Islet of Langerhans (tissue), 1 donor: ENCODE data around the gene PSORS1C1.

Experiments used
- FAIRE-seq: peaks from one replicate; lab custom pipeline; 2011; peaks lifted over from hg19 to GRCh38; lab: Jason Lieb, UNC

The PSORS1C1 gene

DNA sequence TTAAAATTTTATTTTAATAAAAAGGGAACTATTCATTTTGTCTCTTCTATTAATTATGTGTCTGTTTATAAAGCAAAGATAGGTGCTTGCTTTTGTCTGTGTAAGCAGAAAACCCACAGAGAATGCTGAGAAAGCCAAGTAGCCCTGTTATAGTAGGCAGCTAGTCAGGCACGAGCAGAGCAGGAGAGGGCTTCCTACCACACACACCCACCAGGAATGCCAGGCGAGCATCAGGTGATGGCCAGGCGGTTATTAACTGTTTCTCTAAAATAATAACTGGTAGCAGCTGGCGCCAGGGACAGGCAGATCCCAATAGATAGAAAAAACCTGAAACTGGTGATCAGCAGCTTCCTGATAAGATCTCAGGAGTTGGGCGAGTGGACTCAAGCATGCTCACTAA, 17.9 kb upstream of the PSORS1C1 start:
- FAIRE-seq: no peak

DNA sequence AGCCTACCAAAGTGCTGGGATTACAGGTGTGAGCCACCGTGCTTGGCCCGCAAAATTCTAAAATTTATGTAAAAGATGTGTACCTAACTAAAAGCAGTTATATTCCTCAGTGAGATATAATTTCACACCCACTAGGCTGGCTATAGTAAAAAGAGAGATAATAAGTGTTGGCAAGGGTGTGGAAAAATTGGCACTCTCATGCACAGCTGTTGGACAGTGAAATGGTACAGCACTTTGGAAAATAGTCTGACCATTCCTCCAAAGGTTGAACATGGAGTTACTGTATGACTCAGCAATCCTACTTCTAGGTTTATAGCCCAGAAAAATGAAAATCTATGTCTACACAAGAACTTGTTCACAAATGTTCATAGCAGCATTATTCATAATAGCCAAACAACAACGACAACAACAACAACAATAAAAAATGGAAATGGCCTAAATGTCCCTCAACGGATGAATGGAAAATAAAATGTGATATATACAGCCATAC, 16.1 kb upstream of the PSORS1C1 start:
- FAIRE-seq: no peak

DNA sequence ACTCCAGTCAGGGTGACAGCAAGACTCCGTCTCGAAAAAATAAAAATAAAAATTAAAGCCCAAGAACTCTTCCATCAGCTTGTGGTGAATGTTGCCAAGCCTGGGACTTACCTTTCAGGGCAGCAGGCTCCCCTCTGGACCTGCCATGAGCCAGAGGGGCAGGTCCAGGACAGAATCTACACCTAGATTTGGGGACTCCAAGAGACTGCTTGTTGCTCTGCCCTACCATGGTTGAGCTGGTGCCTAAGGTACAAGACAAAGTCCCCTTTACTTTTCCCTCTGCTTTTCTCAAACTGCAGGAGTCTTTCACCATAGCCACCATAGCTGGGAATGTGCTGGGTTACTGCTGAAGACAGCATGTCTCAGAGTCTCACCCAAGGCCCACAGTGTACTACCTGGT, 11.5 kb upstream of the PSORS1C1 start:
- no peak for FAIRE-seq

DNA sequence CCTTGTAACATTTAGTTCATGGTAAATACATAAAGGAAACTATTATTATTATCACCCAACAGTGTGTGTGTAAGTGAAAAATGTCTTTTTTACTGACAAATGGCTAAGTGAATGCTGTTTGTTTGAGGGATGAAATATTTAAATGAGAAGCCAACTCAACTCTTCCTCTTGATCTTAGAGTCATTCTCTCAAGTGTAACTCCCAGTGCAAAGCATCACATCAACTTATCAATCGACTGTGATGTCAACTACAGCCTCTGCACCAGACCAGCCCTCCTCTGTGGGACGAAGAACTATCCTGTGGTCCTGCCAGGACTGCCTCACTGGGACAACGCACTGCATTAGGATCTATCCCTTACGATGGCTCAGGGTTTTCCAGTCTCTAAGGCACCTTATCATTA, 7.5 kb upstream of the PSORS1C1 start:
- FAIRE-seq: no peak

DNA sequence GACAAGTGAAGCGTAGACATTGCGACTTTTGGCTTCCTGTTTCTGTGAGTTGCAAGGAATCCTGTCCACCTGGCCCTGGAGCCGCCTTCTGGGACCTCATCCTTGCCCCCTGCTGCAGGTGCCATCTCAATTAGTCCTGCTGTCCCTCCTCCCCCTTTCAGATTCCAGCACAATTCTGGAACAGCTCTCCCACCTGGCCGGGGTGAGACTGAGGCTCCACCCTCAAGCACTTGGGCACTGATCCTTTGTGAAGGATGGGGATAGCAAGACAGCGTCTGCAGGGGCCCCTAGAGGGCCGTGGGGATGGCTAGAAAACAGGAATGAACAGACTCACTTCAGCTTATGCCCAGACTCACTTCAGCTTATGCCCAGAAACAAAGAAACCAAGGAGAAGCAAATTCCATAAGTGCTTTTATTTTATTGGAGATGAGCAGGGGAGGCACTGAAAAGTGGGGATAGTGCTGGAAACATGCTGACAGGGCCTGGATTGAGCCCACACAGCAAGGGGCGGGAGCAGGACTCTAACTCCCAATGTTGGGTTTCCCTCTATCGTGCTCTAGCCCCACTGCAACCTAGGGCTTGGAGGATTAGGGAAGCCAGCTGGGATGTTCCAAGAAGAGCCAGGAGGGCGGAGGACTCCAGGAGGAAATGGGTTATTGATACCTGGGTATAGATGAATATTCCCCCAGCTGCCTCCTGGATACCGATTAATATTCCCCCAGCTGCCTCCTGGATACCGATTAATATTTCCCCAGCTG, 3.6 kb upstream of the PSORS1C1 start:
- FAIRE-seq: no peak

DNA sequence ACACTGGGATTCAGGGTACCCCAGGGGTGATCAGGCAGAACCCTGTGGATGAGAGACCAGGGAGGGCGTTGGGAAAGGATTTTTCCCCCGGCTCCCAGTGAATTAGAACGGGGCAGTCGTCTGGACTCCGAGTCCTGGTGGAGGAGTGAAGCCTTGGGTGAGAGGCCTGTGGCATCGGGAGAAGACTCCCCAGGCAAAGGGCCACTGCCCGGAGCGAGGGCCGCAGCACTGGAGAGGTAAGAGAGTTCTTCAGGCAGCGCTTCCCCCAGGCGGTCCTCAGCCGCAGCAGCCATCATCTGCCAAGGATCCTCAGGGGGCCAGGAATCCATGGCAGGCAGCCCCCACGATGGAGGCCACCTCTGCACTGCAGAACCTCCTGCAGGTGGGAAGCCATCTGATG, 2.9 kb upstream of the PSORS1C1 start:
- no peak for FAIRE-seq

DNA sequence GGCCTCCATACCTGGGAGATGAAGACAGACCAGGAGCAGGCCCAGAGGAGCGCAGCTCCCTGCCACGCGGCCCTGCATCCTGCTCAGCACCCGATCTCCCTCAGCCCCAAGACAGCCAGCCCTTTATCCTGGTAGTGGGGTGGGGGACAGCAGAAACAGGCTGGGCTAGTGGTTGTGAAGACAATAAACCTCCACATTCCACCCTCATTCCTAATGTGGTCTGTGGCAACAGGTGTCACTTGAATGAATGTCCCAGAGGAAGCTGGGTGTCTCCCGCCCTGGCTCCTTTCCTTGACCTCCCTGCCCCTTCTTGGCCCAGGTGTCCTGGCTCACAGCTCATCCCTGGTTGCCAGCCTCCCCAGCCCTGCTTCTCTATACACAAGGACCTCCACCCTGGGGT, 2.1 kb upstream of the PSORS1C1 start, which contains the start of gene C6orf15:
C6orf15 (minus strand) TSS at position 98 of the 400 bp plus-strand sequence; CDS start at position 78, 20 bp downstream.
- FAIRE-seq: no peak

DNA sequence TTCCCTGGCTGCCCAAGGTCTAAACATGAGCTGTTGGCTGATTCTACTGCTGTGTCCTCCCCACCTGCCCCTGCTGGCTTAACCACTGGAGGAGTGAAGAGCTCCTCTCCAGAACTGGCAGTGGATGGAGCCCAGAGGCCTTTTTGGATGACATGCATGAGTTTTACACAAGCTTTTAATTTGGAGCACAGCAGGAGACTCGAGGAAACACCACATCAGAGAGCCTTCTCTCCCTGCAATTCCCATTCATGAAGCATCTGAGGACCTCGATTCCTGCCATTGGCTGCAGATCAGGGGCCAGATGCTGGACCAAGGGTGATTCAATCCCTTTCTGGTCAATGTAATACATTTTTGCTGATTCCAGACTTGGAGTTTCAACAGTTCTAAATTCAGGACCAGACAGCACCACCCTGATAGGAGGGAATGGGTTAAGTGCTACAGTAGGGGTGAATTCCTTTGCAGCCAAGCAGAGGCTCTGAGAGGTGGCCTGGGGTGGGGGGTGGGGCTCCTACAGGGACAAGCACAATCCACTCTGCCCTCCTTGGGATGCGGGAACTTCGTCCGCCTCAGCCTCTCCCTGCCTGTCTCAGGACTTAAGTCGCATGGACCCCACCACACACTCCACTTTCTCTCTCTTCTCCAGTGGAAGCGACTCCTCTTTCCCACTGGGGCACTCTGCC, 599 bp upstream of the PSORS1C1 start:
- no peak for FAIRE-seq

DNA sequence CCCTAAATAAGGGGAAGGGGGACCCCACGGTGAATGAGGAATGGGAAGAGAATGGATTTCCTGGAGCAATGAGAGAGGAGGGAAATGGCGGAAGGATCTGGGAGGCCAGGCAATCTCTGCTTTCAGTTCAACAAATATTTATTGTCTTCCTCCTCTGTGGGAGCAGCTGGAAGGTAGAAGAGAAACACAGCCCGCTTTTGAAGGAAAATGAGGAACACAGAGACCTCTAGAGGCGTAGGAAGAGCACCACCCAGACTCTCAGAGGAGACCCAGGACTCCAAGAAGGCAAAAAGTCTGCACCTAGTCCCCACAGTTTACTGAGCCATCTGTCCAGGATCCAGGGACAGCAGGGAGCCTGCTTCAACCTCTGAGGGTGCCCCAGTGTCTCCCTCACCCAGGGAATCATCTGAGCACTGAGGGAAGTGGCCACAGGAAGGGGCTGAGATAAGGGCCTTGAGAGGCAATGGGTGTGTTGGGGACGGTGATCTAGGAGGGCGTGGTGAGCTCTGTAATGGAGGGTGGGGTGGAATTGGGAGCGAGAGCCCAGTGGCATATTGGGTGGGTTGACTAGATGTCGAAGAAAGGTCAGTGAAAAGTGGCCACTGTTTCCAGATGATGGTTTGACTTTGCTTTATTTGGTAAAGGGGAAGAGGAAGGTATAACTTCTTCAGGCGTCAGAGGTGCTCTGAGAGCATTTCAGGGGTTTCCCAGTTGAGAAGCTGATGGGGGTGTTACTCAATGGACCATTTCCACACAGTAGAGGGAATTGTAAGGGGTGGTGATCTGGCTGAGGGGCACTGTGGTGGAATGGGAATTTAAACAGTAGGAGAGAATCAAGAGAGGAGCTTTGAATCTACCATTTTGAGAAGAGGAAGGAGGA, 610 bp downstream of the PSORS1C1 start:
- no peak for FAIRE-seq

DNA sequence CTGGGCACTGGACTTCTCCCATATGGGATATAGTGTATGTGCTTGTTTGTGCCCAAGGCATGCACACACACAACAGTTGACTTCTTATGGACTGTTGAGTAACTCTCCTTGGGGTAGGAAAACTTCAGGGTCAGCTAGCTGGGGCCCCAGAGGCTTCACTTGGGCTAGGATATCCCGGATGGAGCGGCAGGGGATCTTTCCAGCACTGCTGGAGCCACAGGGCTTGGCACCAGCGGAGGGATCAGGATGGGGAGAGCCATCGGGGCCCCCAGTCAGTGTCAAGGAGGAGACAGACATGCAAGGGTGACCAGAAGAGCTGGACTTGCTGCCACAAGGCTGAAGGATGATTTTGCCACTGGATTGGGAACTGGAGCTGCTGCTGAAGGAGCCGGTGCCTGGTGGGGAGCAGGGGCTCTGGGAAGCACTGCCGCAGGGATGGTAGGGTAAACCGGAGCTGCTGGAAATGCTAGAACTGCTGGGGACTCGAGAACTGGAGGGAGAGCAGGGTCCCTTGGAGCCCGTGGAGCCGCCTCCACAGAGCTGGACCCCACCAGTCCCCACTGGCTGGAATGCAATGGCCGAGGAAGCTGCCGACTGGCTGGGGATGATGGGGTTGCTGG, 1.5 kb downstream of the PSORS1C1 start:
- FAIRE-seq: no peak

DNA sequence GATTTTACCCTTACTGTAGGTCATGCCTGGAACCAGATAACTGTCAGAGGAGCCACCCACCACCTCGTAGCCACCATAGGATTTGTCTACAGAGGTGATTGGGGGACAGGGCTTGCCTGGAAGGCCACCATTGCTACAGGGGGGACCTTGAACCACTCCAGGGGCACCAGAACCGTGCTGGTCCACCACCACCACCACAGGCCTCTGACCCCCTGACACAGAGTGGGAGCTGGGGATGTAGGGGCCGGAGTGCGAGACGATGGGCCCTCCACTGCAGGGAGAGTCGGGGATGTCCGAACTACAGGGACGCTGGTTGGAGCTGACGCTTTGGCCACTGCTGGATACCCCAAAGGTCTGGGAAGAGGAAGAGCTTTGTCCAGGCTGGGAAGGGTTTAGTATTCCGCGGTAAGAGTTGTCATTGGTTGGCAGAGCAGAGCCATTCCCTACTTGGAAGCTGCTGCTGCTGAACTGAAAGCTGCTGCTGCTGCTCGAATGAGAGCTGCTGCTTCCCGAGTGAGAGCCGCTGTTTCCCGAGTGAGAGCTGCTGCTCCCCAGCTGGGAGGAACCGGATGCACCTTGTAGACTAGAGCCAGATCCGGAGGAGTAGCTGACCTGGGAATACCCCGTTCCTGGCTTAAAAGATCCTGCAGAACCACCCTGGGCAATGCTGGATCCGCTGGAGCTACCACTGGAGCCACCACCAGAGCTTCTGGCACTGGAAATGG, 2.2 kb downstream of the PSORS1C1 start:
- no peak for FAIRE-seq

DNA sequence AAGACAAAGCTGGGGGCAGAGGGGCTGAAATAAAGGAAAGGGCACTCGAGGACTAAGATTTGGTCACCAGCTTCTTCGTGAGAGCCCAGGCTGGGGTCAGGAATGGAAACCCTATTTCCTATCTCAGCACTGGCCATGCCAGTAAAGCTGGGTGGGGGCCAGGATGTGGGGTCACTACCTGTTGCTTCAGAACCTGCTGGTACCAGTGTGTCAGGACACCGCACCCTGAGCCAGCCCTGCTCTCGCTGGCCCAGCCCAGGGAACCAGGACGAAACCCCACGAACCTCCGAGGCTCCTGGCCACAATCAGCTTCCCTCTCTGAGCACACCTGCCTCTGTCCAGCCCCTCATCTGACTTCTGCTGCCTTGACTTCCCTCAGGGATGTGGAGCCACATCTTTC, 3.6 kb downstream of the PSORS1C1 start:
- no peak for FAIRE-seq

DNA sequence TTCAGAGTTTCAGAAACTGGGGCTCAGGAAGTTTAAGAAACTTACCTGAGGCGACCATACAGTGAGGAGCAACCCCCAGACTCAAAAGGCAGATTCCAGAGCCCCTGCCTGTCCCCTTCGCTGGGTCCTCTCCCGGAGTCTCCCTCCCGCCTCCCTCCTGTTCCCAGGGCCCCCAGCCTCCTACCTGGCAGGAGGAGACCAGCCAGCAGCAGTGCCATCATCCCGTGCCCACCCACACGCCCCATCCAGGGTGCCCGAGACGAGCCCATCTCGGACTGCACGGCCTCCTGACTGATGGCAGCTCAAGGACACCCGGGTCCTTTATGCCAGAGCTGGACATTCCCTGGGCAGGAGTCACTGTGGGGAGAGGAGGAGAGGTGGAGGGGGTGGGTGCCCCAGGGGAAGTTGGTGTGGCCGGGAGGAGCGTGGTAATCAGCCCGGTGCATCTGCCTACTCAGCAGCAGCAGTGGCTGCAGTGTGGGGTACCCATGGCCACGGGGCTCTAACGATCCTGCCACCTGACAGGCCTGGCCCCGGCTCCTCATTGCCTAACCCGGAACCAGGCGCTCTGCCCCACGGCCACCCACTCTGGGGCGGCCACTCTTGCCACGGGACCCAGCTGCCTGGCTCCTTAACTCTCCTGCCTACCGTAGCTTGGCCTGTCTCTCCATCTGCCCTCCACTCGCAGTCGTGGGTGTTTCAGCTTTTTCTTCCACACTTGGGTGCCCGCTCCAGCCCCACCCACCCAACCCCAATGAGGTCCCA, 5.7 kb downstream of the PSORS1C1 start, which contains the start of gene CDSN:
CDSN (minus strand) TSS at position 296 of the 765 bp plus-strand sequence; CDS start at position 269, 27 bp downstream.
- no peak for FAIRE-seq

DNA sequence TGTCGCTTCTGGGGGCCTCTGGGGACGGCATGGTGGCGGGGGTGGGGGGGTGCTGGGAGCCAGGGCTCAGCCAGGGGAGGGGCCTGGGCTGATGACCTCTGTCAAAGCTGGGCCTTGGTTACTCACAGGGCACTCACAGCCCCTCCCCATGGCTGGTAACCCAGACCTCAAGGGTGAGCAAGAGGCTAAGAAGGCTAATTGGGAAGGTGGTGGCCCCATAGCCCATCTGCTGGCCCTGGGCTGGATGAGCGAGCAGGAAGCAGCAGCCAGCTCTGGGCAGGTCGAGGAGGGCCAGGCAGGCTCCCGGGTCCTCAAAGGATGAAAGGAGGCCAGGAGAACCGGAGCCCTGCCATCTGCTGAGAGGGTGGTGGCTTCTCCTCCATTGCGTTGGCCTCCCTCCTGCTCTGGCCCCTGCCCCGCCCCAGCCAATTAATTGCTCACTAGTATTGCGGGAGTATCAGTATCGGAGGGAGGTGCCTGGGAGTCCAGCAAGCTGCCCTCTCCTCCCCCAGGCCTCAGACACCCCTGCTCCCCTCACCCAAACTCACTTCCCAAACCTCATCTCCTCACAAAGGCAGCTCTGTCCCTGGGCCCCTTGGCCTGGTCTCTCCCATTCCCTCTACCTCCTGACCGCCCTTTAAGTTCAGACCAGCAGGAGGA, 6.7 kb downstream of the PSORS1C1 start:
- FAIRE-seq: no peak

DNA sequence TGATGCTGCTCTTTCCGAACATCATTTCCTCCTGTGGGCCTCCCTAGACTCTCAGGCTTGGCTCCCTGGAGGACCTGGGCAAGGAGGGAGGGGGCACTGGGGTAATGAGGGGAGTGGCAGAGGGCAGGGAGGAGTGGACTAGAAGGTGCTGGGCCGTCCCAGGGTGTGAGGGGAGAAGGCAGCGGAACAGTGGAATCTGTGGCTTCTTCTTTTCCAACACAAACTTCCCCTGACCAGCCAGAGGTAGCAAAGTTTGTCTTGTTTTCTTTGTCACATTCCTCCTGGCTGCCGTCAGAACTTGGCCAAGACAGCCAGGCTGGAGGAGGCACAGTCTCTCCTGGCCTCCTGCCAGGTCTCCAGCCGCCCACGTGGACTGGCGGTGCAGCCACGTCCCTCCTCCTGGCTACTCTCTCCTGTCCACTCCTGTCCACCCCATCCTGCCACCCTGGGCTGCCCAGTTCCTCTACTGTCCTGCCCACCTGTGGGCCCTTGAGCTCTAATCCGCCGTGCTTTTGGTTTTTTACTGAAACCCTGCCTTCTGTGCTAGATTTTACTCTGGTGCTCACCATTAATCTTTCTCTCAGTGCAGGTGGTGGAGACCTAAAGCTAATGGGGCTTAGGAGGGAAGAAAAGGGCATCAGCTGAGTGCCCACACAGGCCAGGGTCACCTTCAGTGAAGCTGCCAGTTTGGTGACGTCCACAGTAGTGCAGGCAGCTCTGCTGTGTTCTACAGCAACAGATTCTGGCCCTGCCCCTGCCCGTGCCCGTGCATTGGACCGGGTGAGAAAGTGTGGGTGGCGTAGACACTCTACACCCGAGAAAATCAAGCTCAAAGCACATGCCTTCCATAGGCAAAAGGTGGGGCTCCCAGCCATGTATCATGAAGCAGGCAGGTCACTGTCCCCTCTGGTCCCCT, 8.4 kb downstream of the PSORS1C1 start:
- no peak for FAIRE-seq

DNA sequence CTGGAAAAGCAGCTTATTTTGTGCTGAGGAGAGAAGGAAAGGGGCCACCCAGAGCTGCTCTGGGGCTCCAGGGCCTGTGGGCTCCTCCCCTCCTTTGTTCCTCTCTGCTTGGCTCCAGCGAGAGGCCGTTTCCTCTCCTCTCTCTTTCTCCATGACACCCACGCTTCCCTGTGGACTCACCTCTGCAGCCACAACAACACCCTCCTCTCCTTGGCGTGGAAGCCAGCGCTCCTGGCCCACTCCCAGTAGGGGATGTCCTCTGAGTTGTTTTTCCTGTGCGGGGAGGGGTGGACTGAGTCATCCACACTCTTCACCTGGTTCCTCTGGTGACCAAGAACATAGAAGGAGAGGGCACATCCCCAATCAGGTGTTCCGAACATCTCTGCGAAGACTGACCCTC, 10.6 kb downstream of the PSORS1C1 start:
- no peak for FAIRE-seq

DNA sequence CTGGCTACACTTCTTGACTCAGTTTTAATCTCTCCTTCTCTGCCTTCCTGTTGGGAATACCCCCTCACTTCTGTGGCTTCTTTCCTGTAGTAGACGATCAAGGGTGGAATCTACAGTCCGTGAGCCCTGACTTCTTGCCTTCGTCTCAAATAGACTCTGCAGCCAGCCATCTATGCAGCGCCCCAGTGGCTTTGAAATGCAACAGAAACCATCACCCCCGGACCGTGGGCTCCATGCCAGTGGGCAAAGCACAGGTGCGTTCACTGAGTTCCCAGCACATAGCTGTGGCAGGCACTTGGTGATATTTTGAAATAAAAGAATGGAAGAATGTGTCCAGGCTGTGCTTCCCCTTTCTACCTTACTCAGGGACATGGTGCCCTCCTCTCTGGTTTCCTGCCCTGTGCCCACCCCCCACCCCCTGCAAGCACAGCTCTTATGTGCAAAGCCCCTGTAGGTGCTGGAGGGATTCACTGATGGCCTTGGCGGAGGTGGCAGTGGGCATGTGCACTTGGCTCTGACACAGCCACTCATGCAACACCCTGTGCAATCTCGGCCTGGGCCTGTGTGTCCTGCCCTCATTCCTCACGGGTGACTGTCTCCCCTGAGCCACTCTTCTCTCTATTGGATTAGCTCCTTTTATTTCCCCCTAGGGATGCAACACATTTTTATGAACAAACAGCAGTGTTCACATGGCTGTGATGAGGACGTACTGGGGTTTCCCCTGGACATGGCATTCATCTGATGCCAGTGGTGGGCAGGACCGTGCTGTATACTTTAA, 11.2 kb downstream of the PSORS1C1 start:
- no peak for FAIRE-seq
